GM19397 (cell line): ENCODE data around the gene TMEM123.
A peak's percentile ranks its signal among the peaks of the same experiment; 100 is the strongest.

Experiments
- ATAC-seq: cut with Tn5 transposase; IDR thresholded peaks from one replicate; pipeline ENCODE4 v1.9.1; 2021; ENCODE audit warnings: mild to moderate bottlenecking, moderate library complexity; ENCODE audit not compliant: unreplicated experiment

Gene TMEM123

DNA sequence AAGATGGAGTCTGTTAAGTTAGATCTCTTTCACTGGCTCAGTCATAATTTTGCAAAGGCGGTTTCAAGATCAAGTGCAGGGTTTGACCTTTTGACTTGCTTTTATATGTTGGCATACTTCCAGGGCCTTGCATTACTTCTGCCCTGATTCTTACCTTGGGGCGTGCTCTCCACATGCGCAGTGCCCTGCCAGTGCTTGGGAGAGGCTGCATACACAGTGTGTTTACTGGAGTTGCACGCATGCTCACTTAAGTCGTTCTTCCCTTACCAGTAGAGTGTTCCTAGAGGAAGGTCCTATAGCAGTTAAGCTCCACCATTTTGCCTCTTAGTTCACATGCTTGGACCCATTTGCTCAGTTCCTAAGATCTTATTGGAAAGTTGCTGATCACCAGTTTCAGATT lies 21.0 kb upstream of the TMEM123 start:
- ATAC-seq = no peak

DNA sequence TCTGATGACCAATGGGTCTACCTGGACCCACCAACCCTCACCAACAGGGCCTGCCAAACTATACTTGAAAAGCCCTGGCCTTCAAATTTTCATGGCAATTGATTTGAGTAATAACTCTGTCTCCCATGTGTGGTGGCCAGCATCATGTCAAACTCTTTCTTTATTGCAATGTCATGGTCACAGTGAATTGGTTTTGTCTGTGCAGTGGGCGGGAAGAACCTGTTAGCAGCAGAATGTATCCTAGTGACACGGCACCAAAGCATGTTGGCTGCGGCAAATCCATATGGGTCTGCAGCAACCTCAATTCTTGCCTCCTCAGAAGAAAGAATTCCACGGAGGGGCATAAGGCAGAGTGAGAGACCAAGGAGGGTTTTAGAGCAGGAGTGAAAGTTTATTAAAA lies 19.6 kb upstream of the TMEM123 start:
- no peak for ATAC-seq

DNA sequence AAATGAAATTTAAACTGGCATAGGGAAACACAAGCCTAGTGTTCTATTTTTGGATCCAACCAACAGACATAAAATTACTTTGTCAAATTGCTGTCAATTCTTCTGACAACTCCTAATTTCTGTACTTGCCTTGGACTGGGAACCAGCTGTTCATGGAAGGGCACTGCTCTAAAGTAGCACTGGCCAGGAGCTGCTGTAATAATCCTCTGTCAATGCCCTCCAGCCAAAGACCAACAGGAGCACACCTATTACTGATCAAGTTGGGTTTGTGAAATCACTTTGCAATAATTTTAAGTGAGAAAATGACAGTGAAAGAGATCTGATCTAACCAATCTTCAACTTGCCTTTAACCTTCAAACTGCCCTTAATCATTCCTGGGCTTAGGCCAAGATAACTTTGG lies 18.9 kb upstream of the TMEM123 start:
- ATAC-seq = no peak

DNA sequence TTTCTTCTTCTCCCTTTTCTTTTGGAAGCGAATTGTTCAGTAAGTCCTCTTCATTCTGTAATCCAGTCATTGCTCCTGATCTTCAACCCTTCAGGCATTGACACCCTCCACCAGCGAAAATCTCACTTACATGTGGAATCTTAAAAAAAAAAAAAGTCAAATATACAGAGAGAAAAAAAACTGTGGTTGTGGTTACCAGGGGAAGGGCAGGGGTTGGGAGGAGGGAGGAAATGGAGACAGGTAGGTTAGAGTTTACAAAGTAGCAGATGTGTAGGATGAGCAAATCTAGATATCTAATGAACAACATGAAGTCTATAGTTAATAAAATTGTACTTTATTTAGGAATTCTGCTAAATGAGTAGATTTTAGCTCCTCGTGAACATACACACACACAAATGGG lies 17.7 kb upstream of the TMEM123 start:
- ATAC-seq = no peak

DNA sequence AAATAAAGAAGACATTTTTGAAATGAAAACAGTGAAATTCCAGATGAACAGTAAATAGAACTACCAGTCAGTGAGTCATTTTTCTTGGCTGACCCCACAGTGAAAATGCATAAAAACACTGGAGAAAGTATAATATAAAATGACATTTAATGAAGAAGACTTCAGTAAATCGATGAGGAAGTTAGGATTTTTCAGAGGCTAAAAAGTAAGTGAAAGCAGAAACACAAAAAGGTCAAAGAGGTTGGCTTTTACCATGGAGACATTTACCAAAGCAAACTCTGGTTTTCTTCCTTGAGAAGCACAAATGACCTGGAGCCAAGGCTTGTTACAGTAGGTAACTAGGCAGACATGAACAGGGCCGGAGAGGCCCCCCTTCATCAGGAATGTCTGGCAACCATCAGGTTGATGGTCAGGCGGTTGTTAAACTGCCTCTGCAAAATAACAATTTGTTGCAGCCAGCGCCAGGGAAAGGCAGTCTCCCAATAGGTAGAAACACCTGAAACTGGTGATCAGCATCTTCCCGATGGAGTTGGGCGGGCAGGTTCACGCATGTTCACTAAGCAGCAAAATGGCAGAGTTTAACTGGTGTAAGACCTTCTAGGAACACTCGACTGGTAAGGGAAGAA lies 16.7 kb upstream of the TMEM123 start:
- no peak for ATAC-seq

DNA sequence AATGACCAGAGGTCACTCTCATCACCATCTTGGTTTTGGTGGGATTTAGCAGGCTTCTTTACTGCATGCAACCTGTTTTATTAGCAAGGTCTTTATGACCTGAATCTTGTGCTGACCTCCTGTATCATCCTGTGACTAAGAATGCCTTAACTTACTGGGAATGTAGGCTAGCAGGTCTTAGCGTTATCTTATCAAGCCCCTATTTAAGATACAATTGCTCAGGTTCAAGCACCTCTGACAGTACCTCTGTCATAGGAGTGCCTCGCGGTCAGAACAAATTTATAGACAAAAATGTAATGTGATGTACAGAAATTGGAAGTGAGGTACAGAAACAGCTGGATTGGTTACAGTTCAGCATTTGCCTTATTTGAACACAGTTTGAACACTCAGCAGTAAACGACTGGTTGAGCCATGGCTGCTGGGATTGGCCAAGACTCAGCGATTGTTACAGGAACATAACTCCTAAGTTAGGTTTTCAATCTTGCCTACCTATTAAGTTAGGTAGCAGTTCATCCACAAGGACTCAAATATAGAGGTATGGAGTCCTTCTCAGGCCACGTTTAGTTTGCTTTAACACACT lies 16.1 kb upstream of the TMEM123 start:
- ATAC-seq = no peak

DNA sequence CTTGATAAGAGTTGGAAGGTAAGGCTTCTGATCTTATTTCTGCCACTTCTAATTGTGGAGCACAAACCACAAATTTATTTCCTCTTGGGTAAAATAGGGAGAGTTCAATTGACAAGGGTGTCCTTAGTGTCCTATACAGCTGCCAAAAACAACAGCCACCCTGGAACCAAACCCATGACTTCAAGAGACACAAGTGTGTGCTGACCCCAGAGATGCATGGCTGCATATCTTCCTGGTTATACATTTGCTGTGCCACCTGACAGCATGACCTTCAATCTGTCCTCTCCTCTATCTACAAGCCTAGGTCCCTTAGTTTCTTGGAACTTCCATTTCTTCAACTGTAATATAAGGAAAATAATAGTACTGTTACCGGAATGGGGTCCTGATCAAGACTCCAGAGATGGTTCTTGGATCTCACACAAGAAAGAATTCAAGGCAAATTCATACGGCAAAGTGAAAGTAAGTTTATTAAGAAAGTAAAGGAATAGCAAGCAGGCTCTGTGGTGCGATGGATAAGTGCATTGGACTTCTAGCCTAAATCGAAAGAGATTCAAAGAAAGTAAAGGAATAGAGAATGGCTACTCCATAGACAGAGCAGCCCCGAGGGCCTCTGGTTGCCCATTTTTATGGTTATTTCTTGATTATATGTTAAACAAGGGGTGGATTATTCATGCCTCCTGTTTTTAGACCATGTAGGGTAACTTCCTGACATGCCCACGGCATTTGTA lies 15.5 kb upstream of the TMEM123 start:
- no peak for ATAC-seq

DNA sequence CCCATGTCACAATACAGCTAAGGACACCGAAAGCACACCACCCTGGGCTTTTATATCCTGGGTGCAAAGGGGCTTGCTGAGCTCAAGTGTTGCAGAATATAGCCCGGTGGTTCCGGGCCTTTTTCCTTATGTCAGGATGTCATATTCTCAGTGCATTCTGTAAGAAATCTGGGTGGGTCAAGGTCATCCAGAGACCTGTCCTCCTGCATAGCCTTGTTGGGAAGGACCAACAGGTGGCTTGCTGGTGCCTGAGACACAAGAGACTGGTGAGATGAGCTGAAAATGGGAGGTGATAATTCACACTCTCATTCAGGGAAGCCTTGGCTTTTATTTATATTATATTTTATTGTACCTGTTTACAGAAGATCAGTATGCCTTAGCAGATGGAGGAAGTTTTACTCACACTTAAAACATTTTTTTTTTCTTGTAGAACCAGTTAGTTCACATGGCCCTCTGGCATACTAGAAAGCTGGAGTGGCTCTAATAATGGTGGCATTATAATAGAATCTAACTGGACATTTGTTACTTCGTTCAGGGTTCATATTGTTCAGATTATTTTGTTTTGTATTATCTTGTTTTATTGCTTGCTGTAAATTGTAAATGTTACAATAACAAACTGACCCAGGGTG lies 14.6 kb upstream of the TMEM123 start:
- no peak for ATAC-seq

DNA sequence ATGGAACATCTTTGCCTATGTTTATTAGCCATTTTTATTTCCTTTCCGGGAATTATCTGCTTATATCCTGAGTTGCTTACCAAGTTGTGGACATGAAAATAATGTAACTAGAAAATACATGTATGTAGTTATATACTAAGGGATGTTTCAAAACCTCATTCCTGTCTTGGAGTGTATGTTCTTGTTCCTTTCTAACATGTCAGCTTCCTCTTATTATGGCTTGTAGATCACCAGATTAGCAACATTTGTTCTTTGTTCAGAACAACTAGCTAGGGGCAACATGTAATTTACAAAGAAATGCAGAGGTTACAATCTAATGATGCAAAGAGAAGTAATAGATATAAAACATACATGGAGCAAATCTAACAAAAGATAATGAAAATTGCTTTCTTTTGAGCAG lies 13.1 kb upstream of the TMEM123 start:
- ATAC-seq = no peak

DNA sequence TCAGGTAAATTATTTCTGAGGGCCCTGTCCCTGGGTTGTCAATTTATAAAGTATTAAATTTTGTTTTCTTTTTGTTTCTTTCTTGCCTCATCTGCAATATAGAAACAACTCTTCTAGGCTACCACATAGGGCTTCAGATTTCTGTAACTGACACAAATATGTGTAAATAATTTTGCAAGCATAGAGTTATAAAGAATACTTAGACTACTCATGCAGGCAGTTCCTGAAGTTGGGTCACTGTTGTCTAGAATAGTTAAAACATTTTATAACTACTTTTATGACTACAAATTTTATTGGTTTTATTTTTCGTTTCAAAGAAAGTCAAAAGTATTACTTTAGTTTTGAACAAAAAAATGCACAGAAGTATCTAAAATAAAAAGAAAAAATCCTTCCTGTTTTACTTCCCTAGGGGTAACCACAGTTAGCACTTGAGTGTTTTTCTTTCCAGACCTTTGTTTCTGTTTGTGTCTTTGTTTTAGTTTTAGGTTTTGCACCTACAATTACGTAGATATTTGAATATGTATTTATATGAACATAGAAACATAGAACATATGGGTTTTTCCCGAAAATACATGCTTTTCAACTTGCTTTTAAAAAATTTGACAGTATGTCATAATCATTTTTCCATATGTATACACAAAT lies 12.4 kb upstream of the TMEM123 start:
- ATAC-seq = no peak

DNA sequence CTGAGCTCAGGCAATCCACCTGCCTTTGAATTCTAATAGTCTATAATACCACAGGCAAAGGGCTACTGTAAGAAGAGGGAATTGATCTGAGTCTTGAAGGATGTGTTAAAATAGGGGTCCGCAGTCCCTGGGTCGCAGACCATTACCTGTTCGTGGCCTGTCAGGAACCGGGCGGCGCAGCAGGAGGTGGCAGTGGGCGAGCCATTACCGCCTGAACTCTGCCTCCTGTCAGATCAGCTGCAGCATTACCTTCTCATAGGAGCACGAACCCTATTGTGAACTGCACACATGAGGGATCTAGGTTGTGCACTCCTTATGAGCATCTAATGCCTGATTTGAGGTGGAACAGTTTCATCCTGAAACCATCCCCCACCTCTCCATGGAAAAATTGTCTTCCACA lies 11.5 kb upstream of the TMEM123 start:
- ATAC-seq = no peak

DNA sequence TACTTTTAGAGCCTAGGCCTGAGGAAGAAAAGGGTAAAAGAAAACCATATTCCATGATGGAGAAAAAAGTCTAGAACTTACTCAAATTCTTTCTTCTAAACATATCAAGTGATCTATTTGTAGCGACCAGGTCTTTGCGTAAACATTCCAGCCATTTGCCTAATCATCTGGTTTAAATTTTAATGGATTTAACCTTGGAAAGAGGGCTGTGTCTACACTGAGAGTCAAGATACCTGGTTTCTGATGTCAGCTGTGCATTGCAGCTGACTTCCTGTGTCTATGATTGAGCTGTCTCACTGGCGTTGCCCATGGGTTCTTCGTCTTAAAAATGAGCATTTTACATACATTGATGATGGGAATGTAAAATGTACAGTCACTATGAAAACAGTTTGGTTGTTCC lies 10.0 kb upstream of the TMEM123 start:
- no peak for ATAC-seq

DNA sequence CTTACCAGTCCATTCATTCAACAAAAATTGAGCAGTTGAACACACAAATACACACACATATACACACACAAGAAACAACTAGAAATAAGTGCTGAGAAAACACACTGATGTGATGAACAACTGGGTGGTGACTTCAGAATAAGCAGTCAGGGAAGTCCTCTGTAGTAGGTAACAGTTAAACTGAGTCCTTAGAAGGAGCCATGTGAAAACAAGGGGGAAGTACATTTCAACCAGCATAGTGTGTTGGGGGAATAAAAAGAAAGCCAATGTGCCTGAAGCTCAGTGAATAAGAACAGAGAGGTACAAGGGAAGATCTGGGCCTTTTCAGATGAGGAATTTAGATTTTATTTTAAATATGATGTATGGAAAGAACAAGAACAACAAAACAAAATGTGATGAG lies 6.8 kb upstream of the TMEM123 start:
- no peak for ATAC-seq

DNA sequence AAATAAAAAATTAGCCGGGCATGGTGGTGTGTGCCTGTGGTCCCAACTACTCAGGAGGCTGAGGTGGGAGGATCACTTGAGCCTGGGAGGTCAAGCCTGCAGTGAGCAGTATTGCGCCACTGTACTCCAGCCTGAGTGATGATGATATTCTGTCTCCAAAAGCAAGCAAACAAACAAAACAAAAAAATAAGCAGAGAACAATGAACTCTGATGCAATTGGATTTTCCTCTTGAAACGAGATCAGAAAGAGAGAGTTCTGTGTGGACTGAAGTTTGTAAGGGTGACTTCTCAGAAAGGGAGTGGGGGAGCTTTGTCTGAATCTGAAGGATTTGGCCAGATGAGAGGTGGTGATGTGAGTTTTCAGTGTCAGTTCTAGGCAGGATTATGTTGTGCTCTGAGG lies 6.0 kb upstream of the TMEM123 start:
- no peak for ATAC-seq

DNA sequence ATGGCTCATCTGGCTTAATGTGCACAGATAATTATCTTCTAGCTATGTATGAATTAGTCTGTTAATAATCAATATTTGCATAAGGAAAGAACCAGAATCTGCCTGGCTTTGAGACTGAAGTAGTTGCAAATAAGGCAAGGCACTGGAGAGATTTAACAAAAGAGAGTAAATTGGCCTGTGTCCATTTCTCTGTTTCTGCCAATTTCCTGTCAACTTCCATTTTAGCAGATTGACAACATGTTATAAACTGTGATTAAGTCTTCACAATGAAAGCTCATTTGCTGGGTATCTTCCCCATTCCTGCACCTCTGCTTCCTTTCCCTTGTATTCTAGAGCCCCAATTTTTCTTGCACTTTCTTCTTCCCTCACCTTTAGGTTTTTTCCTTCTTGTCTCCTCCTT lies 5.3 kb upstream of the TMEM123 start:
- ATAC-seq = no peak

DNA sequence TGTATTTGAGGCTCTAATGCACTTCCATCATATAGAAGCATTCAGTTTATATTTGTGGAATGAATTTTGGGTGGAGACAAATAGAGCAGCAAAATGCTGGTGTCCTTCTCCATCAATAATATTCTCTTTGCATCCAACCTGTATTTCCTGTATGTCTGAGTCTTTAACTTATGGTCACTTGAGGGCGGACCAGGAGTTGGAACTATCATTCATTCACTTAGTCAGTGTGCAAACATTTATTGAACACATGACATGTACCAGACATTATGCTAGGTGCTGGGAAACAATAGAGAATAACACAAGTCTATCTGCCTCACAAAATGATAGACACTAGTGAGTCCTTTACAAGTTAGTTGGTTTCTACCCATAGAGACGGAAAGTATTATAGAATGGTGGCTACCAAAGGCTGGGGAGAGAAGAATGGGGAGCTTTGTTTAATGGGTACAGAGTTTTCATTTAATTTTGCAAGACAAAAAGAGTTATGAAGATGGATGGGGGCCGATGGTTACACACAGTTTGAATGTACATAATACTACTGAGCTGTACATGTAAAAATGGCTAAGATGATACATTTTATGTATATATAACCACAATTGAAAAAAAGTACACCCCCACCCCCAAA lies 4.6 kb upstream of the TMEM123 start:
- ATAC-seq = no peak

DNA sequence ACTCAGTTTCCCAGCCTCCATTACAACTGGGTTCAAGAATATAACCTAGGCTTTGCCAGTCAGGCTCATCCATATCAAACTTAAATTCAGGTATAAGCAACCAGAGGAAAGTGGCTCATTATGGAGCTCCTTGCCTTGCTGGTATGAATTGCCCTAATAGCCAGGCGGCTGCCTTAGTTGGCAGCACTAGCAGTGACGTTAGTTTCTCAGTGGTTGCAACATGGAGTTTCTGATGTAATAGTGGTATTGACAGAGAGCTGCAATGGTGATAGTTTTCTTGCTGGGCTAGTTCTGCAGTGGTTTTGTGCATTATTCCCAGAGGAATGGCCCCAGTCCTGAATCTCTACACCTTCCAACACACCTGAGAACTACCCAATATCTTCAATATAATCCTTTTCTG lies 3.8 kb upstream of the TMEM123 start:
- no peak for ATAC-seq

DNA sequence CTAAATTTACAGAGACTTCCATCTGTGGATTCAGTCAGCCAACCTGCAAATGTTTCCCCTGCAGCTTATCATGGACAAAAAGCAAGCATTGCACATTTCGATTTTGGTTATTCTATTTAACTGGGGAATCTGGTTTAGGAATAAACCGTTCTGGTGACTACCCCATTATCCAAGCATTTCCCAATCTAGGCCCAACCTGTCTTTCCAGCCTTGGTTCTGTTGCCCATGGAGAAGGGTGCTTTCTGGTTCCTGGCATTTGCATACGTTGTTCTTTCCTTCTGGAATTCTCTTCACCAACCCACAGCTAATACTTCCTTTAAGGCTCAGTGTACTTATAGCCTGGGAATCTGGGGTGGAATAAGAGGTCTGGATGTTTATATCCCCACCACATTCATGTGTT lies 1.4 kb upstream of the TMEM123 start:
- ATAC-seq = no peak

DNA sequence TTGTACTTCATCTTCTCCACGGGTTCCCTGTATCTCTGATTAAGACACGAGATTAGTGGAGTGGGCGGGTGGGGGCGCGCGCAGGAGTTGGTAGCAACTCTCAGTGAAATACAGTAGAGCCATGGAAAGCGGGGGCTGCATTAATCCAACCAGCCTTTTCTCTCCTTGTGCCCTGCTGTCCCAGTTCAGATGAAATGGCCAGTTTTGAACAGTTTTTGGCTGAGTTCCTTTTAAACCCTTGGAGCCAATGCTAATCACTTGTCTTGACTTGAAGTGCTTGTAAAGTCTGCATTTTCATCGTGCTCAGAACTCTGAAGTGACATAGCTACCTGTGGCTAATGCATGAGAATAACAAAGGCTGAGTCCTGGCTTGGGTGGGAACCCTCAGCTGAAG lies 734 bp upstream of the TMEM123 start:
- no peak for ATAC-seq

DNA sequence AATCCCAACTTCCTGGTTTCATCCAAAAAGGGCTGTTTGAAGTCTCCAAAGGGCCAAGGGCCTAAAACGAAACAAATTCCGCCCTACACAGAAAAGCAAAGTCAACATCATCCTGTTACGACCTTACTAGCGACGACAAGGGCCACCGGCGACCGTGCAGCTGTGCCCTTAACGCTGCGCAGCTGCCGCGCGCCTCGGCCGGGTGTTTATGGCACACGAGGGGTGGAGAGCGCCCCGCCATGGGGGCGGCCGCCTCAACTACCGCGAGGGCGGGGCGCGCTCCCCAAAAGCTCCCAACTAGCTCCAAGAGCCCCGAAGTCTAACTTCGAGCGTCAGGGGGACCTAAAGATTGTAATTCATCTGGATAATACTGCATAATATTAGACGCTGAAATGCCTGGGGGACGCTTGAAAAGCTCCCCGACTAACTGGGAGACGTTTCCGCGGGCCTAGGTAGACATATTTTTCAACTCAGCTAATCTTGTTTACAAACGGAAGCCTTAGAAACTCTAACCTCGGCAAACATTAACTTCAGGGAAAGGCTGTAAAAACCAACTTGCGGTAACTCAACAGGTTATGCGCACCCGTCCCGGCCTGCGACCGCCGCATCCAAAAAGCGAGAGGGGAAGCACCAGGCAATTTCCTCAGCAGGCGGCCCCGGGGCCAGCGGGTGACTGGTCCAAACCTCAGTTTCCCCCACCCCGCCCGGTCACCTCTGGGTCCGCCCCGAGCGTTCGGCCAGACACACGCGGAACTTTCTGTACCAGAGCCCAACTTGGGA lies 694 bp downstream of the TMEM123 start:
- ATAC-seq = peak; percentile 56
